Measurements from ENCODE around the gene SNX13. TPM values are rescaled to one million over a fixed set of nuclear protein-coding genes. Genes with fewer than 3 reads are reported as not detected.

The SNX13 gene
- total RNA-seq, 1 experiment from 2014 or later: 29.0 TPM

DNA sequence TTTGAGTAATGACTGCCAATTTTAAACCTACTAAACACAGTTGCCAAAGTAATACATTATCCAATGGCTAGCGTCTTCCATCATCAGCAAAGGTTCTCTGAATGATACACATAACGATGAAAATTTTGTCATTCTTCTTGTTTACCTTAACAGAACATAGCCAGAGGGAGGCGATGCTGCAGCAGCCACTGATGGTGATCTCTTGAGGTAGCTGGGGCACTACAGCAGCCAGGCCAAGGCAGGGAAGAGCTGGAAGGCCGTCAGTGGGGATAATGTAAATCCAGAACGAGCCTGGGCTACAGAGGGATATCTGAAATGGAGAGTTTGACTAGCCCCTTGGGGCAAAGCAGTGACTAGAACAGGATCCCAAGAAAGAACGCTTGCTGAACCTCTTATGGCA lies 48.6 kb upstream of the SNX13 start:
- H3K36me3 Mint-ChIP-seq (ENCODE audit: insufficient read depth in 1 of 3, low read depth in 3 of 3): no peaks in the 10 kb centered on the region
- no peak overlapping the region for H3K9ac ChIP-seq (ENCODE audit: extremely low read depth, insufficient read length, low read length)
- H3K79me2 ChIP-seq (ENCODE audit: insufficient read depth, low read length): no peaks in the 10 kb centered on the region
- H2AFZ ChIP-seq (ENCODE audit: low read length): no peak overlapping the region
- TF ChIP-seq, protein P1, sequence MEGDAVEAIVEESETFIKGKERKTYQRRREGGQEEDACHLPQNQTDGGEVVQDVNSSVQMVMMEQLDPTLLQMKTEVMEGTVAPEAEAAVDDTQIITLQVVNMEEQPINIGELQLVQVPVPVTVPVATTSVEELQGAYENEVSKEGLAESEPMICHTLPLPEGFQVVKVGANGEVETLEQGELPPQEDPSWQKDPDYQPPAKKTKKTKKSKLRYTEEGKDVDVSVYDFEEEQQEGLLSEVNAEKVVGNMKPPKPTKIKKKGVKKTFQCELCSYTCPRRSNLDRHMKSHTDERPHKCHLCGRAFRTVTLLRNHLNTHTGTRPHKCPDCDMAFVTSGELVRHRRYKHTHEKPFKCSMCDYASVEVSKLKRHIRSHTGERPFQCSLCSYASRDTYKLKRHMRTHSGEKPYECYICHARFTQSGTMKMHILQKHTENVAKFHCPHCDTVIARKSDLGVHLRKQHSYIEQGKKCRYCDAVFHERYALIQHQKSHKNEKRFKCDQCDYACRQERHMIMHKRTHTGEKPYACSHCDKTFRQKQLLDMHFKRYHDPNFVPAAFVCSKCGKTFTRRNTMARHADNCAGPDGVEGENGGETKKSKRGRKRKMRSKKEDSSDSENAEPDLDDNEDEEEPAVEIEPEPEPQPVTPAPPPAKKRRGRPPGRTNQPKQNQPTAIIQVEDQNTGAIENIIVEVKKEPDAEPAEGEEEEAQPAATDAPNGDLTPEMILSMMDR (conservative IDR thresholded peaks at IDR 0.05): peak; percentile 40
- H3K79me1 ChIP-seq (ENCODE audit: insufficient read depth, low read depth, low read length, poor library complexity, severe bottlenecking): no peaks in the 10 kb centered on the region
- no peak overlapping the region for H2BK20ac ChIP-seq (ENCODE audit: low read depth, low read length, poor library complexity, severe bottlenecking)
- no peak overlapping the region for H3K27ac ChIP-seq (ENCODE audit: insufficient read length, low read depth, low read length)
- H3K4me1 Mint-ChIP-seq: peaks cover 4 to 5% of the 10 kb centered on the region in 2 experiments; a peak in 2 of 4 replicates
- H3K4me2 ChIP-seq (ENCODE audit: insufficient read depth, insufficient read length, low read length): no peak overlapping the region
- H2BK12ac ChIP-seq (ENCODE audit: insufficient read length, low read depth, low read length): no peak overlapping the region
- H3K4me3 Mint-ChIP-seq: no peak overlapping the region
- H2BK5ac ChIP-seq (ENCODE audit: insufficient read length, low read length): no peak overlapping the region
- no peaks in the 10 kb centered on the region for H3K23me2 ChIP-seq (ENCODE audit: insufficient read length, low read depth, low read length, poor library complexity, severe bottlenecking)
- H3K4me1 ChIP-seq (ENCODE audit: insufficient read depth, low read length): no peaks in the 10 kb centered on the region
- H3K27ac Mint-ChIP-seq: no peak overlapping the region
- no peak overlapping the region for H2BK120ac ChIP-seq (ENCODE audit: low read depth, low read length, poor library complexity, severe bottlenecking)
- peak; percentile 41 for DNase-seq
- no peaks in the 10 kb centered on the region for H3K9me3 ChIP-seq (ENCODE audit: control insufficient read depth, low read depth, low read length)
- no peak overlapping the region for H2AK5ac ChIP-seq (ENCODE audit: insufficient read length, low read length)
- H4K91ac ChIP-seq (ENCODE audit: insufficient read length, low read depth, low read length): no peak overlapping the region
- no peak overlapping the region for H3K23ac ChIP-seq (ENCODE audit: insufficient read length, low read depth, low read length)
- no peaks in the 10 kb centered on the region for H4K20me1 ChIP-seq (ENCODE audit: control insufficient read depth, insufficient read depth, insufficient read length)
- H3T11ph ChIP-seq (ENCODE audit: low read length): no peak overlapping the region
- H3K56ac ChIP-seq (ENCODE audit: insufficient read length, low read depth, low read length): no peak overlapping the region
- H3K4ac ChIP-seq (ENCODE audit: low read depth, low read length): no peak overlapping the region
- H3K27me3 Mint-ChIP-seq (ENCODE audit: low read depth): no peaks in the 10 kb centered on the region
- H4K8ac ChIP-seq (replicated peaks; ENCODE audit: insufficient read length, low read depth, low read length): no peak overlapping the region
- H3K27me3 ChIP-seq (ENCODE audit: insufficient read depth, low read length): no peaks in the 10 kb centered on the region
- H3K18ac ChIP-seq (ENCODE audit: insufficient read length, low read depth, low read length): no peak overlapping the region
- H3K9me3 Mint-ChIP-seq: no peaks in the 10 kb centered on the region
- no peak overlapping the region for H2BK15ac ChIP-seq (ENCODE audit: low read depth, low read length)
- no peak overlapping the region for H3K14ac ChIP-seq (ENCODE audit: insufficient read depth, low read length)
- no peak overlapping the region for H4K5ac ChIP-seq (ENCODE audit: insufficient read length, low read depth, low read length)
- no CpG with 5 or more reads among the region's 6 CpGs for WGBS (ENCODE audit: extremely low coverage, insufficient read length, low lambda C conversion rate)
